CD4-positive, alpha-beta memory T cell (primary cell): ENCODE results near the gene ARID1B. TPM values are rescaled to one million over a fixed set of nuclear protein-coding genes. Genes with fewer than 3 reads are reported as not detected.
A peak's percentile ranks its signal among the peaks of the same experiment; 100 is the strongest.

ENCODE experiments used
- CTCF ChIA-PET: fragments of 350-600 bp; sonication (Branson Sonifier 250); formaldehyde crosslinking; loops from one replicate; lab custom pipeline; 2021; ENCODE audit warnings: inconsistent platforms; ENCODE audit not compliant: partially characterized antibody; lab: Charles Lee
- POLR2A ChIA-PET: fragments of 350-600 bp; sonication (Branson Sonifier 250); formaldehyde crosslinking; loops from one replicate; lab custom pipeline; 2021; ENCODE audit not compliant: partially characterized antibody; lab: Charles Lee
- DNase-seq, 5 donors: peaks; one replicate each; pipeline versions ENCODE4 v3.0.0 to v3.0.0-alpha.2; 2020 to 2022; ENCODE audit warnings: mixed read lengths in 1 of 5
- H3K27ac ChIP-seq: one replicate; pipeline ENCODE4 v1.7.0; 2013; ENCODE audit warnings: low read depth, low read length
- H3K27me3 ChIP-seq: 2 replicates; pipeline ENCODE4 v1.7.0; 2013; ENCODE audit warnings: mild to moderate bottlenecking, low read length, moderate library complexity; ENCODE audit not compliant: insufficient read depth
- H3K36me3 ChIP-seq: 2 replicates; pipeline ENCODE4 v1.7.0; 2013; ENCODE audit warnings: mild to moderate bottlenecking, low read length, moderate library complexity; ENCODE audit not compliant: insufficient read depth
- H3K4me1 ChIP-seq: 2 replicates; pipeline ENCODE4 v1.7.0; 2013; ENCODE audit warnings: mild to moderate bottlenecking, low read length, moderate library complexity; ENCODE audit not compliant: insufficient read depth
- H3K4me3 ChIP-seq, 2 donors: one replicate each; pipeline ENCODE4 v1.7.0; 2013; ENCODE audit warnings: low read length in 2 of 2, mild to moderate bottlenecking in 1 of 2
- H3K9me3 ChIP-seq, 2 donors: one replicate each; pipeline ENCODE4 v1.7.0; 2013; ENCODE audit warnings: low read length in 2 of 2, control low read depth in 1 of 2; ENCODE audit not compliant: control insufficient read depth in 1 of 2
- H3K27ac Mint-ChIP-seq, 7 donors: one replicate each; pipeline ENCODE4 v1.8.0; 2020 to 2021; ENCODE audit warnings: mixed read lengths in 7 of 7, mild to moderate bottlenecking in 6 of 7, inconsistent platforms in 3 of 7, moderate library complexity in 3 of 7
- H3K27me3 Mint-ChIP-seq, 2 donors: one replicate each; pipeline ENCODE4 v1.8.0; 2020 to 2021; ENCODE audit warnings: mixed read lengths in 2 of 2
- H3K36me3 Mint-ChIP-seq, 2 donors: one replicate each; pipeline ENCODE4 v1.8.0; 2020 to 2021; ENCODE audit warnings: mixed read lengths in 2 of 2, inconsistent platforms in 1 of 2, mild to moderate bottlenecking in 1 of 2
- H3K4me1 Mint-ChIP-seq, 4 donors: one replicate each; pipeline ENCODE4 v1.8.0; 2020 to 2021; ENCODE audit warnings: mixed read lengths in 4 of 4, mild to moderate bottlenecking in 1 of 4
- H3K4me3 Mint-ChIP-seq, 8 donors: one replicate each; pipeline ENCODE4 v1.8.0; 2020 to 2021; ENCODE audit warnings: mixed read lengths in 8 of 8, mild to moderate bottlenecking in 7 of 8, moderate library complexity in 6 of 8, inconsistent platforms in 3 of 8
- H3K9me3 Mint-ChIP-seq, 8 donors: one replicate each; pipeline ENCODE4 v1.8.0; 2020 to 2021; ENCODE audit warnings: mixed read lengths in 8 of 8, mild to moderate bottlenecking in 5 of 8, inconsistent platforms in 3 of 8, moderate library complexity in 1 of 8
- intact Hi-C: fragments of 100-400 bp; cut with micrococcal nuclease; formaldehyde crosslinking; loops from one replicate; pipeline ENCODE4 v1.15.1; 2023
- polyA plus RNA-seq, 2 donors: library from polyadenylated mRNA; unstranded; fragments of 300-500 nt; fragmentation: Illumina TruSeq; gene quantifications; one replicate each; pipeline ENCODE4 v1.2.3, GENCODE V29; 2021
- total RNA-seq, 2 experiments: library from RNA; stranded (reverse); gene quantifications; one replicate each; pipeline ENCODE4 v1.2.3, GENCODE V29; 2021

Gene ARID1B
- total and polyA plus RNA-seq, 4 experiments from 2014 or later = 5.4 to 131 (median 72.4) TPM

DNA sequence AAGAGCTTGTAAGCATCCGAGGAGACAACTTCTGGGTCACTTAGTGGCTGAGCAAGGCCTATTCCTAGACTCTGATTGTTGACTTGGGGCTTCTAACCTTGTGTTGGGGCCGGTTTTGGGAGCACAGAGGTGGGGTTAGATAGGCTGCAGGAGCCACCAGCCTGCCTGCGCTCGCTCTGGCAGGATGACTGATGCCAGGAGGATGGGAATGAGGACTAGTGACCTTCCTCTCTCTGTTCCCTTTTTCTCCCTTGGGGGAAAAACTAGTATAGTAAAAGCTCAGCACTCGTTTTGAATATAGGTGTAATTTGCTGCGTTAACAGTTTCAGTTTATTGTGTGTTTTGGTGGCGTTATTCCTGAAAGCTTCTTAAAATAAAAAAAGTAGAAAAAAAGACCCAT is 141.5 kb downstream of the ARID1B start:
- Histone ChIP-seq H3K27ac (no peak overlapping the region), H3K9me3 (no peaks in the 10 kb centered on the region), H3K4me3 (no peak overlapping the region), H3K27me3 (no peaks in the 10 kb centered on the region), H3K4me1 (peaks cover 25% of the 10 kb centered on the region), H3K36me3 (no peaks in the 10 kb centered on the region)
- peak overlapping the region in 4 of 7 donors; percentile 6 to 37 (median 22) for H3K27ac Mint-ChIP-seq
- peaks cover 12 to 22% of the 10 kb centered on the region in 2 donors for H3K36me3 Mint-ChIP-seq
- no peak for DNase-seq
- H3K9me3 Mint-ChIP-seq = peaks cover 0 to under 1% (median 0%) of the 10 kb centered on the region in 8 donors
- H3K27me3 Mint-ChIP-seq = no peaks in the 10 kb centered on the region
- peak overlapping the region in 1 of 8 donors; percentile 43 for H3K4me3 Mint-ChIP-seq
- peaks cover 37 to 73% (median 52%) of the 10 kb centered on the region in 4 donors for H3K4me1 Mint-ChIP-seq
- CTCF ChIA-PET = no interaction called here
- intact Hi-C loops = no loop called here
- POLR2A ChIA-PET = no interaction called here

DNA sequence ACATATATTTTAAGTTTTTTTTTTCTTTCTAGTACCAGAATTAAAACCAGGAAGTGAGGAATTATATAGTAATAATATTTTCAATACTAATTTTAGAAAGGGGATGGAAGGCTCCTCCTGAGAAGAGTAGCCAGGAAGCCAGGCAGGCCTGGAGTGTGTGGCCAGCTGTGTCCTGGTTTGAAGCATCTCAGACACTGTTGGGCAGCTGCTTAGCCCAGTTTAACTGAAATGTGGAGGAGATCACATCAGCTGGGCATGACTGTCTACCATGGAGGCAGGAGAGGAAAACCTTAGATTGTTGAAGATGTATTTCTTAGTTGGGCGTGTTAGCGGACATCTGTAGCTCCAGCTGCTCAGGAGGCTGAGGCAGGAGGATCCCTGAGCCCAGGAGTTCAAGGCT is 142.2 kb downstream of the ARID1B start:
- no peaks in the 10 kb centered on the region for H3K36me3 ChIP-seq
- CTCF ChIA-PET = no interaction called here
- intact Hi-C loops = no loop called here
- no peak overlapping the region for H3K27ac ChIP-seq
- H3K9me3 ChIP-seq = no peaks in the 10 kb centered on the region
- no peaks in the 10 kb centered on the region for H3K9me3 Mint-ChIP-seq
- POLR2A ChIA-PET = no interaction called here
- H3K27me3 ChIP-seq = no peaks in the 10 kb centered on the region
- peaks cover 36 to 73% (median 51%) of the 10 kb centered on the region in 4 donors for H3K4me1 Mint-ChIP-seq
- no peaks in the 10 kb centered on the region for H3K27me3 Mint-ChIP-seq
- no peak overlapping the region for H3K4me3 ChIP-seq
- peak overlapping the region in 1 of 8 donors; percentile 30 for H3K4me3 Mint-ChIP-seq
- peak overlapping the region in 1 of 7 donors; percentile 42 for H3K27ac Mint-ChIP-seq
- peaks cover 25% of the 10 kb centered on the region for H3K4me1 ChIP-seq
- H3K36me3 Mint-ChIP-seq = peaks cover 8 to 20% of the 10 kb centered on the region in 2 donors
- no peak for DNase-seq

DNA sequence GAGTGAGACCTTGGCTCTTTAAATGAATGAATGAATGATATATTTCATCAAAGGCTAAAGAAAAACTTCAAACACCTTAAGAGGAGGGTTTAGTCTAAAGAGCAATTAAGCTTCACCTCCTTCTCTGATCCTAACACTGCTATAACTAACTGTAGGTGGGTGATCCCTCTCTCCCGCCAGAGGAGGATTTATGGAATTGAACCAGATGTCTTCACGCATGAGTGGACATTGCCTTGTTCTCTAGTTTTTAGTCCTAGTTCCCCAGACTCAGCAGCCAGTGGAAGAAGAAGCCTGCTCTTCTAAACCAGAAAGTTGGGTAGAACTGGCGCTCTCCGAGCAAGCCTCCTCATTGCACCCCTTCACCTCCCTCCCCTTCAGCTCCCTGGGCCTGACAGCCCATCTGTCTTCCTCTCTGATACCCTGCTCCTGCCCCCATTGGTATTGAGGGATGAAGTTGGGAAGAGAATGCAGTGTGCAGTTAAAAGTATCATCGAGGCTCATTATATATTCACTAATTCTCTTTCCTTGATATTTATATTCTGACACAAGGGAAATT is 142.7 kb downstream of the ARID1B start:
- Histone ChIP-seq H3K27ac (no peak overlapping the region), H3K9me3 (no peaks in the 10 kb centered on the region), H3K36me3 (no peaks in the 10 kb centered on the region), H3K4me3 (no peak overlapping the region), H3K4me1 (peaks cover 30% of the 10 kb centered on the region), H3K27me3 (no peaks in the 10 kb centered on the region)
- intact Hi-C loops = no loop called here
- Mint-ChIP-seq H3K9me3 (no peaks in the 10 kb centered on the region), H3K4me3 (peak overlapping the region in 1 of 8 donors; percentile 30), H3K27me3 (no peaks in the 10 kb centered on the region), H3K4me1 (peaks cover 34 to 71% (median 47%) of the 10 kb centered on the region in 4 donors), H3K27ac (peak overlapping the region in 1 of 7 donors; percentile 19), H3K36me3 (peaks cover 7 to 16% of the 10 kb centered on the region in 2 donors)
- POLR2A ChIA-PET = interaction anchor here (1.0 kb wide), 1 partner anchor 141 kb away, joined by 3 read pairs; no protein-coding TSS in a partner anchor
- CTCF ChIA-PET = interaction anchor here (0.6 kb wide), 1 partner anchor 137 kb away, joined by 3 read pairs; no protein-coding TSS in a partner anchor
- DNase-seq = no peak

DNA sequence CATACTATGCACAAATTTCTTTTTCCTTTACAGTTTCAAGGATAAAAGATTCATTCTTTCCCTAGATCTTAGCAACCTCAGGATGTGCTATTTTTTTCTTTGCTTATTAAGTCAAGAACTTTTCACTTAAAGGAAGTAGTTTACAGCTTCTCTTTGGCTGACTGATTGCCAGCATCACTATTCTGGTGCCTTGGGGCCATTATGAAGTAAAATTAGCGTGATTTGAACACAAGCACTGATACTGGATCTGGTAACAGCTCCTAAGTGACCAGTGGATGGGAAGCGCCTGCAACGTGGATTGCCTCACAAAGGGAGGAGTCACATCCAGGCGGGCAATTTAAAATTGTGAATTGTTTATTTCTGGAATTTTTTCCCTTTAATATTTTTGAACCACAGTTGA is 147.1 kb downstream of the ARID1B start:
- H3K4me1 ChIP-seq = peaks cover 23% of the 10 kb centered on the region
- H3K4me1 Mint-ChIP-seq = peaks cover 39 to 75% (median 53%) of the 10 kb centered on the region in 4 donors
- CTCF ChIA-PET = no interaction called here
- H3K27ac Mint-ChIP-seq = no peak overlapping the region
- intact Hi-C loops = no loop called here
- no peaks in the 10 kb centered on the region for H3K9me3 ChIP-seq
- POLR2A ChIA-PET = no interaction called here
- H3K27me3 ChIP-seq = no peaks in the 10 kb centered on the region
- H3K27ac ChIP-seq = no peak overlapping the region
- no peak for DNase-seq
- no peaks in the 10 kb centered on the region for H3K27me3 Mint-ChIP-seq
- H3K9me3 Mint-ChIP-seq = no peaks in the 10 kb centered on the region
- no peak overlapping the region for H3K4me3 ChIP-seq
- no peaks in the 10 kb centered on the region for H3K36me3 ChIP-seq
- H3K36me3 Mint-ChIP-seq = peaks cover 6 to 8% of the 10 kb centered on the region in 2 donors
- H3K4me3 Mint-ChIP-seq = no peak overlapping the region

DNA sequence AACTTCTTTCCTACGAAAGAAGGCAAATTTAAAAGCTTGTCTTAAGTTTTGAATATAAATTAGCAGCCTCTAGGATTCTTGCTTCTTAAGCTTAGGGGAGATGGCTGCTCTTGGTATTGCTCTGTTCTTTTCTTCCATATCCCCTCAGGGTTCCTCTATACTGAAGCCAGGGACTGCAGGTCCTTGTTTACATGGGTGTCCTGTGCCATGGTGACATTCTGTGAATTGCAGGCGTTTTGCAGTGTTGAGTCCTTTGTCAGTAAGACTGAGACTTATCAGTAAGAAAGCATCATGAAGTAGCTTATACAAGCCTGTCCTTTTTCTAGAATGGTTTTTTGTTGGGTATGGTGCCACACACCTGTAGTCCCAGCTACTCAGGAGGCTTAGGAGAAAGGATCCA is 147.8 kb downstream of the ARID1B start:
- ChIA-PET CTCF (interaction anchor here (1.8 kb wide), 1 partner anchor 10 kb away, joined by 6 read pairs; no protein-coding TSS in a partner anchor), POLR2A (interaction anchor here (1.2 kb wide), 1 partner anchor 10 kb away, joined by 4 read pairs; no protein-coding TSS in a partner anchor)
- Mint-ChIP-seq H3K36me3 (peaks cover 6 to 11% of the 10 kb centered on the region in 2 donors), H3K27ac (peak overlapping the region in 1 of 7 donors; percentile 74), H3K4me1 (peaks cover 40 to 75% (median 55%) of the 10 kb centered on the region in 4 donors), H3K9me3 (peaks cover 0 to 3% (median 0%) of the 10 kb centered on the region in 8 donors), H3K4me3 (peak overlapping the region in 1 of 8 donors; percentile 36), H3K27me3 (no peaks in the 10 kb centered on the region)
- peaks cover 20% of the 10 kb centered on the region for H3K4me1 ChIP-seq
- no peaks in the 10 kb centered on the region for H3K27me3 ChIP-seq
- intact Hi-C loops = no loop called here
- no peak overlapping the region for H3K27ac ChIP-seq
- no peaks in the 10 kb centered on the region for H3K36me3 ChIP-seq
- no peak for DNase-seq
- H3K9me3 ChIP-seq = no peaks in the 10 kb centered on the region
- no peak overlapping the region for H3K4me3 ChIP-seq

DNA sequence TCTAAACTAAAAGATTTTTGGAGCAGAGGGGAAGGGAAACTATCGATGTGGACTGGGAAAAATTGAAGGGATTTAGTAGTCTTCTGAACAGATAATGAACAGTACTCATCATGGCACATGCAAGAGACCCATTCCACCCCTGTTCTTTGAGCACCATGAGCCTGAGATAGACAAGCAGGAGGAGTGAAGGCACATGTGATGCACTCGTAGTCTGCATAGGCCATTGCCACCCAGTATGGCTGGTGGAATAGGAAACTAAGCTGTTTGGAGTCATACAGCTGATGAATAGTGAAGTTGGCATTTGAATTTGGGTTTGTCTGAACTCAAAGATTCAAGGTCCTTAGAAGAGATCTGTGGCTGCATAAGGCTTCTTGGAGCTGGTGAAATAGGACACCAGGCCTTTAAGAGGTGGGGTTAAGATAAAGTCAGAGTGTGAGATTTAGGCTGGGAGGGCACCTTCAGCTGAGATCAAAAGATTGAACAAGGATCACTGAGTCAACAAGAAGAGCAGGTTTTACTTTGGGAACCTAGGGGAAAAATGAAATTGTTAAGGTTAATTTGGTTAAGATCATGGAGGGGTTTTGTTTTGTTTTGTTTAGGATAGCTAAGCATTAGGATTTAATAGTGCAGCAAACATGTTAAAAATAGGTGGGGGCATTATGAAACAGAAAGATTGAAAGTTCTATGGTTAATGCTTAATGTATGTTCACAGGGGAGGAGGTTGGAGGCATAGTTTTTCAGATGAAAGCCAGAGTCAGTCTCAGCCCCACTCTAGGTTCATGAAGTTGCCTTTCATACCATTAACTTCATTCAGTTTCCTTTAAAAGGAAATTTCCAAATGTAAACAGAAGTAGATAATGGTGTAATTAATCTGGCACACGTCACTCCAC is 148.8 kb downstream of the ARID1B start:
- H3K9me3 Mint-ChIP-seq = peaks cover 0 to 3% (median 0%) of the 10 kb centered on the region in 8 donors
- H3K4me1 Mint-ChIP-seq = peaks cover 39 to 73% (median 56%) of the 10 kb centered on the region in 4 donors
- H3K36me3 Mint-ChIP-seq = peaks cover 8 to 12% of the 10 kb centered on the region in 2 donors
- no peak overlapping the region for H3K4me3 ChIP-seq
- ChIA-PET CTCF (interaction anchor here (0.6 to 1.8 kb wide), 2 partner anchors 9 to 363 kb away, joined by 4 to 6 read pairs; no protein-coding TSS in a partner anchor), POLR2A (interaction anchor here (0.7 to 1.2 kb wide), 2 partner anchors 10 to 60 kb away, joined by 3 to 4 read pairs; no protein-coding TSS in a partner anchor)
- no peaks in the 10 kb centered on the region for H3K9me3 ChIP-seq
- peaks cover 27% of the 10 kb centered on the region for H3K4me1 ChIP-seq
- H3K36me3 ChIP-seq = no peaks in the 10 kb centered on the region
- DNase-seq = no peak
- intact Hi-C loops = no loop called here
- peak overlapping the region in 3 of 8 donors; percentile 1 to 55 (median 8) for H3K4me3 Mint-ChIP-seq
- no peak overlapping the region for H3K27ac Mint-ChIP-seq
- H3K27me3 ChIP-seq = no peaks in the 10 kb centered on the region
- H3K27me3 Mint-ChIP-seq = no peaks in the 10 kb centered on the region
- H3K27ac ChIP-seq = no peak overlapping the region

DNA sequence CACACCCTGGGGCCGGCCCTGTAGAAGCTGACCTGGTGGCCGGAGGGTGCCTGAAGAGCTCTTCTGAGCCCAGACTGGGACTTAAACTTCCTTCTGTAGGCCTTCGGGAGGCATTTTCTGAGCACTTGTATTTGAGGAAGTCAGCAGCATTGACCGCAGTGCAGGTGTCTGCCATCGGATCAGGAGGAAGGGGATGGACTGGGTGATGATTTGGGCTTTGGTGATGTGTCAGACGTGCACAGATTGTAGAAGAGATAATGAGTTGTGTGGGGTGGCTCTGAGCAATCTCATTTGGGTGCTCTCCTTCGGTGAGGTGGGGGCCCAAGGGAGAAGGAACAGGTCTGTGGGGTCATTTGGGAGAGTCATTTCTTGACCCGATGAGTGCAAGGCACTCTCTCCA is 150.9 kb downstream of the ARID1B start:
- Histone ChIP-seq H3K27me3 (no peaks in the 10 kb centered on the region), H3K4me1 (peaks cover 27% of the 10 kb centered on the region), H3K9me3 (no peaks in the 10 kb centered on the region), H3K4me3 (no peak overlapping the region), H3K36me3 (no peaks in the 10 kb centered on the region), H3K27ac (no peak overlapping the region)
- H3K4me1 Mint-ChIP-seq = peaks cover 47 to 78% (median 60%) of the 10 kb centered on the region in 4 donors
- intact Hi-C loops = no loop called here
- DNase-seq = no peak
- peak overlapping the region in 4 of 7 donors; percentile 3 to 77 (median 47) for H3K27ac Mint-ChIP-seq
- H3K36me3 Mint-ChIP-seq = peaks cover 8 to 12% of the 10 kb centered on the region in 2 donors
- peaks cover 0 to 3% (median 0%) of the 10 kb centered on the region in 8 donors for H3K9me3 Mint-ChIP-seq
- CTCF ChIA-PET = no interaction called here
- POLR2A ChIA-PET = interaction anchor here (0.6 kb wide), 1 partner anchor 15 kb away, joined by 3 read pairs; no protein-coding TSS in a partner anchor
- peak overlapping the region in 1 of 8 donors; percentile 27 for H3K4me3 Mint-ChIP-seq
- H3K27me3 Mint-ChIP-seq = no peaks in the 10 kb centered on the region
